PFSK-1 (cell line): ENCODE results near the gene SART3.

Experiments
- POLR2AphosphoS5 ChIP-seq: IDR thresholded peaks from 2 replicates; pipeline ENCODE4 v1.6.1; 2012; ENCODE audit warnings: low read depth, mild to moderate bottlenecking, control low read depth, low read length, moderate library complexity
- SIN3A ChIP-seq: IDR thresholded peaks from 2 replicates; pipeline ENCODE4 v1.6.1; 2012; ENCODE audit warnings: mild to moderate bottlenecking, low read length, moderate library complexity, borderline replicate concordance; ENCODE audit not compliant: insufficient read depth
- TAF1 ChIP-seq: IDR thresholded peaks from 2 replicates; pipeline ENCODE4 v1.6.1; 2012; ENCODE audit warnings: low read length, control low read depth, borderline replicate concordance; ENCODE audit not compliant: insufficient read depth

DNA sequence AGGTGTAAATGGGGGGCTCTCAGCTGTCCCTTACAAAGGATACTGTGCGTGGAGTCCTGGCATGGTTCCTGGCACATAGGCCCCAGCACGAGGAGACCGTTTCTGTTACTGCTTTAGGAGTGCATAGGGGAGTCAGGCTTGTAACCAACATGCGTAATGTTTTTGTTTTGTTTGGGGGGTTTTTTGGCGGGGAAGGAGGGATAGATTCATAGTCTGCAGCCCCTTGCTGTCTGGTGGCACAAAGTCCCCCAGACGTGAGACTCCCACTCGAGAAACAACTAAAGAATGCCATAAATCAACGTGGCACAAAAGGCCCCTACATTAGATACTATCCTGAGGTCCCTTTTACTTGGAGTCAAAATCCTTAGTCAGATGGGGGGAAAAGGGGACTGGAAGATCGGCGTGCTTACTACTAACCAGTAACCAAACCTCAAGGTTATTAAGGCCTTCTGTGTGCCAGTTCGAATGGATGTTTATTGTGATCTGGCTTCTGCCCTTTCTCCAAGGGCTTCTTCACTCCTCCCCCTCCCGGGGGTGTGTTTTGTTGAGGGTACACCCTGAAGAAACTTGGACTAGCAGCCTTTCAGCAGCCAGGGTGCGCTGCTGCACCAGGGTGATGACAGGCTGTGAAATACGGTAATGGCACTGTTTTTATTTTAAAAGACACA is 2.3 kb upstream of the SART3 start:
- TF ChIP-seq POLR2AphosphoS5 (no peak), TAF1 (0 out of 2 replicates have a peak, but pooled peaks have one; percentile 18), SIN3A (peak; percentile 85; the same call in 1 of the 2 replicates)
